Measurements from ENCODE around the gene PPP1R37.

DNA sequence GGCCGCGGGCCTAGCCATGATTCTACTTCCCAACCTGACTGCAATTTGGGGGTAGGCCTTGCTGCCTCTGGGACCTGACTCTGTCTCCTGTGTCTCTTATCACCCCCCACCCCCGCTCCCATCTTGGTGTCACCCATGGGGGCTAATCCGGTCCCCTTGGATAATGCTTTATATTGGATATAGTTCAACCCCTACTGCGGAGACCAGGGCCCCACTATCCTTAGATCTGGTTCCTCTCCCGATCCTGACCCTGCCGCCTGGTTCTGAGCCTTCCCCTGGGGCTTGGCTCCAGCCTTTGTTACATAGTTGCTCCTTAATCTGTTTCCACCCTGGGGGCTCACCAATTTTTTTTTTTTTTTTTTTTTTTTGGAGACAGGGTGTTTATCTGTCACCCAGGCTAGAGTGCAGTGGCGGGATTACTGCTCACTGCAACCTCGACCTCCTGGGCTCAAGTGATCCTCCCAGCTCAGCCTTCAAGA, 87.0 kb downstream of the PPP1R37 start:
- TF ChIP-seq ZNF616 (CRISPR knock-in tag; IDR thresholded peaks at IDR 0.05; ENCODE audit: low read depth) (no peak), HCFC1 (IDR thresholded peaks at IDR 0.05; ENCODE audit: low read depth, low read length) (no peak), ZNF703 (CRISPR knock-in tag; IDR thresholded peaks at IDR 0.05; ENCODE audit: borderline replicate concordance) (no peak), ZNF207 (IDR thresholded peaks at IDR 0.05; ENCODE audit: borderline replicate concordance) (no peak)

Data from HepG2 (cell line).